NOMO-1 treated with dmso at 0.1 percent for 144 hours (cell line): Measurements from ENCODE around the gene LAT.
"Not testable (repeated sequence)": the region's sequence is repeated elsewhere in the genome, so short reads cannot be mapped to it uniquely, and the experiment has no call there.

Experiments
- DNase-seq: peaks from one replicate; lab custom pipeline; 2025; ENCODE audit not compliant: unreplicated experiment; lab: John Stamatoyannopoulos, UW

Gene LAT

GRCh38 chr16:28977703-28978662, 6.9 kb upstream of the LAT start:
- no peak for DNase-seq

- not testable (repeated sequence) for DNase-seq
Observed at GRCh38 chr16:28980330-28980729, 4.5 kb upstream of the LAT start.

DNA sequence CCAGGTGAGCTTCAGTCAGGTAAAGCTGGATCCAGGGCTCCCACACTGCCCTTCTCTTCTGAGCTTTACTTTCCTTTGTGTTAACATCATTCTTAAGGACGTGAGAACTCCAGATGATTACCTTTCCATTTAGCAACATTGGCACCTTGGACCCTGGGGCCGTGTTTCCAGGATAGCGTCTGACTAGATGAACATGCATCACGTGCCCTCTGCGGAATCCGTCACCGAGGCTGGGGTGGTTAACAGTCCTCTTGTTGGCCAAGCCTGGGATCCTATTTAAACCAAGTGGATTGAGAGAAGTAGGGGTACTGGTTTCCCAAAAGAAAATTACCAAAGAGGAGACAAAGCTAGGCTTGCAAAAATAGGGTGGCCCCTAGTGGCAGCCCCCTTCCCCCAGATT, 3.9 kb upstream of the LAT start:
- no peak for DNase-seq

DNA sequence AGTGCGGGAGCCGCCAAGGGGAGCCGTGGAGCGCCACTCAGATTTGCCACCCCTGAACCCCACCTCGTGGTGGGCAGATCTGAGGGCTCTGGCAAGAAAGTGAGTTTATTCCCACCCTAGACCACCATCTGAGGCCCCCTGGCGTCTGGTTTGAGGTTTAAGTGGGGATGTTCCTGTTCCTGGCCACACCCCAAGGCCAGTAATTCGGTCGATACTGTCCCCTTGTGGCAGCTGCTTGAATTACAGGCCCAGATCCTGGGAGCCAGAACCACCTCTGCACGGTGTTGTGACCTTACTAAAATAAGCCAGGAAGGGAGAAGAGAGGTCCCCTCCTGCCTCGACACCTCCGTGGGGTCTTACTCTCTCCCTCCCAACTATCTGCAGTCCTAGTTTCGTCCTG, 3.3 kb upstream of the LAT start:
- no peak for DNase-seq

- DNase-seq: no peak
Observed at GRCh38 chr16:28982418-28982817, 2.4 kb upstream of the LAT start.

GRCh38 chr16:28982949-28983348, 1.9 kb upstream of the LAT start:
- DNase-seq: no peak

- DNase-seq: peak; percentile 84
Observed at GRCh38 chr16:28983644-28984043, 1.2 kb upstream of the LAT start.

DNA sequence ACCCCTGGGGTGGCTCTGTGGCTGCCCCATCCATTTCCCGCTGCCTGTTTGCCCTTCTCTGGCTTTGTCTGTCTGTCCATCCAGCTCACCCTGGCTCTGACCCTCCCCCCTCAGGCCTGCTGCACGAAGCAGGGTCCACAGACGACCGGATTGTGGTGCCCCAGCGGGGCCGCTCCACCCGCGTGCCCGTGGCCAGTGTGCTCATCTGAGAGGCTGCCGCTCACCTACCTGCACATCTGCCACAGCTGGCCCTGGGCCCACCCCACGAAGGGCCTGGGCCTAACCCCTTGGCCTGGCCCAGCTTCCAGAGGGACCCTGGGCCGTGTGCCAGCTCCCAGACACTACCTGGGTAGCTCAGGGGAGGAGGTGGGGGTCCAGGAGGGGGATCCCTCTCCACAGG, 761 bp upstream of the LAT start:
- DNase-seq: no peak

GRCh38 chr16:28985211-28986041, 574 bp downstream of the LAT start:
- no peak for DNase-seq

DNA sequence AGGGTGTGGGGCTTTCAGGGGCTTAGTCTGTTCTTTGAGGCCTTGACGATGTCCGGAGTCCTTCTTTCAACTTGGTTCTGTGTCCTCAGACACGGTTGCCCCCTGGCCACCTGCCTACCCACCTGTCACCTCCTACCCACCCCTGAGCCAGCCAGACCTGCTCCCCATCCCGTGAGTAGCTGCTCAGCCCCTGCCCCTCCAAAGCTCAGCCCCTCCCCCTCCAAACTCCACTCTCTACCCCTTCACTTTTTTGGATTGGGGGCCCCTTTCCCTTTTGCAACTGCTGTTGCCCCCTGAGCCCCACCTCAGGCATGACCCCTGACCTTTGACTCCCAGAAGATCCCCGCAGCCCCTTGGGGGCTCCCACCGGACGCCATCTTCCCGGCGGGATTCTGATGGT, 1.2 kb downstream of the LAT start:
- DNase-seq: no peak

GRCh38 chr16:28986492-28986891, 1.6 kb downstream of the LAT start:
- DNase-seq: no peak

DNA sequence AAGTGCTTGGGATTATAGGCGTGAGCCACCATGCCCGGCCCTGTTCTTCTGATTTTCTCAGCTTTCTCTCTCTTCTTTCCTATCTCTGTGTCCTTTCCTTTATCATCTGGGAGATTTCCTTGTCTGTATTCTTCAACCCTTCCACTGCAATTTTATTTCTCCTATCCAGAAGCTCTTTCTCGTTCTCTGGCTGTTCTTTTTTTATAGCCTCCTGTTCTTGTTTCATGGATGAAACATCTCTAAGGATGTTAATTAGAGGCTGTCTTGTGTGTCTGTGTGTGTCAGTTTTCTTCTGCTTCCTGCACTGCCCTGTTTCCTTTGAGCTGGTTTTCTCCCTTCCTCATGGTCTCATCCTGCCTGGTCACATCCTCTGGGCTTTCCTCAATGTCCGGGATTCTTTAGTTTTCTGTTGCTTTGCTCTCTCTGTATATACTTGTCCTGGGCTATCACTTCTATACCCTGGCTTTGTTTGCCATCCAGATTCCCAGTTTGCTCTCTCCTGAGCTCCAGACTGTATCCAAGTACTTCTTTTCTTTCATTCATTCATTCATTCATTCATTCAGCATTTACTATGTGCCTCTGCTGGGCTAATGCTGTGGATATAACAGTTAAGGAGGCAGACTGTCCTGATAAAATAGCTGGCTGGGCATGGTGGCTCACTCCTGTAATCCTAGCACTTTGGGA, 2.5 kb downstream of the LAT start:
- no peak for DNase-seq

GRCh38 chr16:28989363-28989762, 4.5 kb downstream of the LAT start:
- no peak for DNase-seq

- DNase-seq: no peak
Observed at GRCh38 chr16:28990375-28991040, 5.7 kb downstream of the LAT start.

DNA sequence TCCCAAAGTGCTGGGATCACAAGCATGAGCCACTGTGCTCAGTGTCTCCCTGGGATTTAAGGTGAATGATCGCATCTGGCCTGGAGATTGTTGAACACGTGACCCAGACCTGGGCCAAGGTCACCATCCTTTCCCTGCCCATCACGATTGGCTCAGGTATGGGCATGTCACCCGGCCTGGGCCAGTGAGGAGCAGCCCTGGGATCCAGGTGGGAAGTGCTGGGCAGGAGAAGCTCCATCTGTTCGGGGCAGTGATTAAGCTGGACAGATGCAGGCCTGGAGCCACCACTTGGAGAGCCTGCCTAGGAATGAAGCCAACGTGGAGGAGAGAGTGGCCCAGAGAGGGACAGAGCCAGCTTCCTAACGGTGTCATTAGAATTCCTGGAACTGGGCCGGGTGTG, 6.8 kb downstream of the LAT start:
- DNase-seq: no peak

GRCh38 chr16:28992496-28992895, 7.6 kb downstream of the LAT start:
- DNase-seq: no peak

GRCh38 chr16:28998837-28999236, 14.0 kb downstream of the LAT start:
- DNase-seq: no peak

- DNase-seq: no peak
Observed at GRCh38 chr16:28999577-28999976, 14.7 kb downstream of the LAT start.

DNA sequence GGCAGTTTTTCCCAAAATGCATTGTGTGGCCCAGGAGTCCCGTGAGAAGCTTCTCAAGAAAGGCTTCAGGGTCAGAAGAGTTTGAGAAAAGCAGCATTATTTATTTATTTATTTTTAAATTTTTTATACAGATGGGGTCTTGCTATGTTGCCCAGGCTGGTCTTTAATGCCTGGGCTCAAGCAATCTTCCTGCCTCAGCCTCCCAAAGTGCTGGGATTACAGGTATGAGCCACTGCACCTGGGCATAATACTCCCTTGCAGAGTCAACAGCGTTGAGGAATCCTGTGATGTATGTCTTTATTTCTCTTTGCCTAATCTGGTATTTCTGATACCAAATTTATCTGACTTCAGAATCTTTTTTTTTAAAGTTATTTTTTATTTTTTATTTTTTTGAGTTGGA, 15.2 kb downstream of the LAT start:
- no peak for DNase-seq

- not testable (repeated sequence) for DNase-seq
Observed at GRCh38 chr16:29004496-29005139, 19.8 kb downstream of the LAT start.
